GM15510 (cell line): ENCODE measurements around the gene GRM6.

ENCODE experiments used
- POLR2A ChIP-seq: IDR thresholded peaks from 3 replicates; pipeline ENCODE4 v1.6.1; 2011; ENCODE audit warnings: borderline replicate concordance; ENCODE audit not compliant: insufficient read length; ENCODE audit errors: extremely low read depth

Gene GRM6

DNA sequence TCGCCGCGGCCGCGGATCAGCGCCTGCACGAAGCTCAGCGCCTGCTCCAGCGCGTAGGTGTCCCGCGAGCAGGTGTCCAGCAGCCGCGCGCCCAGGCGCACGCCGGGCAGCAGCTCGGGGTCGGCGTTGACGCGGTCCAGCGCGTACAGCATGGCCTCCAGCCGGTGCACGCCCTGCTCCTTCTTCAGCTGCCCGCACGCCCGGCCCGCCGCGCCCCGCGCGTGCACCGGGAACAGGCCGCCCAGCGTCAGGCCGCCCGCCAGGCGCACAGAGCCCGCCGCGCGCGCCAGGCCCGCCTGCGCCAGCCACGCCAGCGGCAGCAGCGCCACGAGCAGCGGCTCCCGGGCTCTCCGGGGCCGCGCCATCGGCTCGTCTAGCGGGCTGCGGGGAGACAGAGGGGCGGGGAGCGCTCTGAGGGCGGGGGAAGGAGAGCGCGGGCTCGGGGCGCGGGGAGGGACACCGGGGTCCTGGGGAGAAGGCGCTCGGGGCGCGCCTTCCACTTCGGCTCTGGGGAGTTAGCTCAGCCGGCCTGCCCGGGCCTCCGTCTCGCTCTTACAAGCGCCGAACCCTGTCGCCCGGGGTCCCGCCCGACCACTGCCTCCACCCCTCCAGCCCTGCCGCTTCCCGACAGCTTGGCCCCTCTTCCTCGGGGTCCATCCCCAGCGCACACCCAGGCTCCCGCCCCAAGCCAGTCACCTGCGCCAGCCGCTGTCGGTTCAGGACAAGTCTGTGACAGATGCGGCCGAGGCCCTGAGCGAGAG lies at the start of gene GRM6:
Gene GRM6 (minus strand): TSS at position 741 of the 761 bp plus-strand sequence. CDS start 376 bp downstream, at position 365.
- no peak for TF ChIP-seq POLR2A

DNA sequence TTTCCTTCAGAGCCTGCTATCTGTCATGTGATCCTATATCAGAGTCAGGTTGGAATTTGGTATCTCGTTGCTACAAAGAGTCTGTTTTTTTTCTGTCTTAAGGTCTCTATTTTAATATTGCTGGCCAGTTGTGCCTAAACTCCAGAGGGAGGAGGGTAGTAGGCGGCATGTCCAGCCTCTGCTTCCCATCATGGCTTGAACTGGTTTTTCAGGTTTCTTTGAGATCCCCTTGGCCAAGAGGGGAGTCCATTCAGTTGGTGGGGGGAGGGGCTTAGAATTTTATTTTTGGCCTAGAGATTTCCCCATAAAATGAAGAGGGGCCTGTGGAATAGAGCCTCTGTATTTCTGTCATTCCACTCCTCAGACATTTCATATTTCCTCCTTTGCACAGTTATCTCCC lies 49.6 kb upstream of the GRM6 start:
- no peak for TF ChIP-seq POLR2A

DNA sequence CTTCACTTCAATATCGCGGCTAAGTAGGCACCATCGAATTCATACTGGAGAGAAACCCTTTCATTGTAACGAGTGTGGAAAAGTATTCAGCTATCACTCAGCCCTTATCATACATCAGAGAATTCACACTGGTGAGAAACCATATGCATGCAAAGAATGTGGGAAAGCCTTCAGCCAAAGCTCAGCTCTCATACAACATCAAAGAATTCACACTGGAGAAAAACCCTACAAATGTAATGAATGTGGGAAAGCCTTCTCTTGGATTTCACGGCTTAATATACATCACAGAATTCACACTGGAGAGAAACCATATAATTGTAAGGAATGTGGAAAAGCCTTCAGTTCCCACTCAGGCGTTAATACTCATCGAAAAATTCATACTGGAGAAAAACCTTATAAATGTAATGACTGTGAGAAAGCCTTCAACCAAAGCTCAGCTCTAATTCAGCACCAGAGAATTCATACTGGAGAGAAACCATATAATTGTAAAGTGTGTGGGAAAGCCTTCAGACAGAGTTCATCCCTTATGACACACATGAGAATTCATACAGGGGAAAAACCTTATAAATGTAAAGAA lies 38.0 kb upstream of the GRM6 start:
- TF ChIP-seq POLR2A, result no peak

DNA sequence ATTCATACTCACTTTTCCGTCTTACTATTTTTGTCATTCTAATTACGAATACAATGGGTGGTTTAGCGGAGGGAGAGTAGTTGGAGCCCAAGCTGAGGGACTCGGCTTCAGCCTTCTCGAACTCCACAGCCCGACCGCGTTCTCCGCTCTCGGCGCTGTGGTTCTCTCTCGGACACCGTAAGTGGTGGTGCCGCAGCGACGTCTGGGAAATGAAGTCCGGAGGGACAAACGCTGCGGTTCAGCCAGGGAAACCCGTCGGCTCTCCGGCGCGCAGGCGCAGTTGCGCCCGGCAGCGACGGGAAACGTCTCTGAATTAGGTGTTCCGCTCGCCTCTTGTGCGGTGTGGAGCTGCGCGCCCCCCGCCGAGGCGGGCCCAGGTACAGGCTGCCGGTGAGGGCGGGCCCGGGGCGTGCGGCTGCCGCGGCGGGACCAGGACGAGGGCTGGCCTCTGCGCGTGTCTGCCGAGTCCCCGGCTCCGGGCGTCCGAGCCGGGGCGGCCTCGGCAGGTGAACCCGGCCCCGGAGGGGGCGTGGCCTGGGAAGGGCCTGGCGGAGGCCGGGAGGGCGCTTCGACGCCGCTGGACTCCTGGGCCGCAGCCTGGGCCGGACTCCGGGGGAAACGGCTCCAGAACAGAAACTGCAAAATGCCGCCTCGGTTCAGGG lies 28.5 kb upstream of the GRM6 start, which contains the start of gene ZNF879:
Gene ZNF879 (plus strand): TSS at position 277 of the 662 bp plus-strand sequence. CDS start 1,201 bp downstream, outside the sequence.
- peak; percentile 19 for TF ChIP-seq POLR2A

DNA sequence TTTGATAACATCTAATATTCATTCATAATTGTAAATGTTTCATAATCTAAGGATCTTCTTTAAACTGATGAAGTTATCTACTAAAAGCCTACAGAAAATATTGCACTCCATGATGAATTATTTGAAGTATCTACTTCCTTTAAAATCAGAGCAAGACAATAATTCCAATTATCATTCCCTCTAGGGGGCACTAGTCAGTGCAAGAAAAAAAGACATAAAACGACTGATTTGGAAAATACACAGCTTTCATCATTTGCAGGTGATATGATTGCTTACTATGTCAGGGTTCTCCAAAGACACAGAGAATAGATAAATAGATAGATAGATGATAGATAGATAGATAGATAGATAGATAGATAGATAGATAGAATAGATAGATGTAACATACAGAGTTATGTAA lies 13.5 kb upstream of the GRM6 start:
- no peak for TF ChIP-seq POLR2A

DNA sequence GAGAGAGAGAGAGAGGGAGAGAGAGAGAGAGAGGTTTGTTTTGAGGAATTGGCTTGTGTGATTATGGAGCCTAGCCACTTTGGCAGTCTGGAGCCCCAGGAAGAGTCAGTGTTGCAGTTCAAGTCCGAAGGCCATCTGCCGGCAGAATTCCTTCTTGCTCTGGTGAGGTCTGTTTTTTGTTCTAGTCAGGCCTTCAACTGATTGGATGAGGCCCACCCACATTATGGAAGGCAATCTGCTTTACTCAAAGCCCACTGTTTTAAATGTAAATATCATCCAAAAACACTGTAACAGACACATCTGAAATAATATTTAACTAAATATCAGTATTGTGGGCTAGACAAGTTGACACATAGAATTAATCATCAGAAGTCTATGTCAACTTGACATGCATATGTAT lies 11.4 kb upstream of the GRM6 start:
- TF ChIP-seq POLR2A, result no peak

DNA sequence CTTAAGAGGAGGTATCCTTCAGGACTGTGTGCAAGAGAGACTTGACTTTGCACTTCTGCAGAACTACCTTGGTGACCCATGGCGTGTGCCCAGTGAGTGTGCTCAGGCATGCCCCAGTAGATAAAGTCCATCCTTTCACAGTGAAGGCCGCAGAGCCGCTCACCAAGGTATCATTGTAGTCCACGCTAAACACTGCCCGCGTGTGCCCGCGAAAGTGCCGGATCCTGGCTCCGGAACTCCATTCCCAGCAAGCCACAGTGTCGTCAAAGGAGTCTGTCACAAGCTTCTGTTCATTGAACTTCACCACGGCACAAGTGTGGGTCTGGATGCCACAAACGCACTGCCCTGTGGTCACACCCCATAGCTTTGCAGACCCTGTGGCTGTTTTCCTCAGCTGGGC lies 3.3 kb upstream of the GRM6 start:
- TF ChIP-seq POLR2A, result no peak

DNA sequence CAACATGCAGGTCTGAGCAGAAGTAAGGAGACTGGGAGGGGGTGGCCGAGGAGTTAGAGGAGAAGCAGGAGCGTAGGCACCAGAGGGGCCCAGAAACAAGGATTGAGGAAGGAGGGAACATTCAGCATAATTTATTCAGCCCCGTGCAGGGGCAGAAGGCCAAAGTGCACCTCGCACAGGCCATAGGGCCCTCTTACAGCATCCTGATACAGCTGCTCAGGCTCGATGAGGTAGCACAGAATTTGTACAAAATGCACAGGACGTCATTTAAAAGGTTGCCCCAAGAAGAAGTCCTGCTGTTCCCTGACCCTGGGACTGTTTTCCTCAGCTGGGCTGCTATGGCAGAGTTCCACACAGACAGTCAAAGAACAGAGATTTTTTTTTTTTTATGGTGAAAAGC lies 2.1 kb upstream of the GRM6 start:
- no peak for TF ChIP-seq POLR2A

DNA sequence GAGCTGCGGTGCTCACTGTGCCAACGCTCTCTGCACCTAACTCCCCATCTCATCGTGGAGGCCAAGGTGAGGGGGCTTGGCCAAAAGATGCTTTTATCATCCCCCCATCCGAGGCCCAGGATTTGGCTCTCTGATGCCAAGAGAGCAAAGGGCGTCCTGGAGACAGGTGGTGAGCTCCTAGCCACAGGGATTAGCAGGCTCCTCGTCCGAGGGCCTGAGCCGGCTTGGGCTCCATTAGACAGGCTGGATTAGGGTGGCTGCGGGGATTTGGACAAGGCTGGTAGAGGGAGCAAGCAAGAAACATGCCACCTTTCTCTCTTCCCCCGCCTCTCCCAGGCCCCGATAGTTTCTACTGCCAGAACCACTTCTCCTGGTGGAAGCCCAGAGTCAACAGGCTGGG lies 1.0 kb upstream of the GRM6 start:
- no peak for TF ChIP-seq POLR2A

DNA sequence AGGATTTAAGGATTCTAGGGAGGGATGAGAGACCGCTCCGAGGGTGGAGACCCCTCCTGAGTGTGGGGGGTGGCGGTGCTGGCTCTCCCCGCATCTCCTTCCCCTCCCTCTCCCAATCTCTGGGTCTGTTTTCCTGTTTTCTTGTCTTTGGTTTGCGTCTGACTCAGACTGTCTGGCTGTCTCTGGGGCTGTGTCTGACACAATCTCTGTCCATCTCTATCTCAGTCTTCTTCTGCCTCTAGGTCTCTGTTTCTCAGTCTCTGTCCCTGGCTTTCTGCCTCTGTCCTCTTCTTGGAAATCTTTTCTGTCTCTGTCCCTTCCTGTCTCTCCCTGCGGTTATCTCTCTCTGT lies 196 bp upstream of the GRM6 start:
- no peak for TF ChIP-seq POLR2A

DNA sequence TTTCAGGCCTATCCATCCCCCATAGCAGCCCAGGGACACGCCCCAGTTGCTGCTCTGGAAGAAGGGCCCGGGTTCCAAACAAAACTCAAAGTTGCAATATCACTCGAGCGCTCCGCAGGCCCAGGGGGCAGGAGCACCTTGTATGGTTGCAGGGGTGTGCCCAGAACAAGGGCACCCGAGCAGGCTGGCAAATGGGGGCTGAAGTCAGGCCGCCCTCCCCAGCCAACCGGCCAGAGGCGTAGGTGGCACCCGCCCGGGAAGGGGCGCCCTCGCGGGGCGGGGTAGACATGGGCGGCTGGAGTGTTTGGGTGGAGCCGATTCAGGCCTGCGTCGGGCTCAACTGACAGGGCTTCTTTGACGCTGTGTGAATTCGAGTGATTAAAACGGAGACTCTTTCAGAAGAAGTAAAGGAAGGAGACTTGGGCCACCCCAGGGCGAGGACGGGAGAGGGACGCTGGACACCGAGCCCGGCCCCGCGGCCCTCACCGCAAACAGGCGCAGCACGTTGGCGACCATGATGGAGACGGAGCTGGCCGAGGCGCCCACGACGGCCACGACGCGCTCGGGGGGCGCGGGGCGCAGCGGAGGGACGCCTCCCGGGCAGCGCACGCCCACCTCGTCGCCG lies 1.1 kb downstream of the GRM6 start:
- TF ChIP-seq POLR2A, result no peak

DNA sequence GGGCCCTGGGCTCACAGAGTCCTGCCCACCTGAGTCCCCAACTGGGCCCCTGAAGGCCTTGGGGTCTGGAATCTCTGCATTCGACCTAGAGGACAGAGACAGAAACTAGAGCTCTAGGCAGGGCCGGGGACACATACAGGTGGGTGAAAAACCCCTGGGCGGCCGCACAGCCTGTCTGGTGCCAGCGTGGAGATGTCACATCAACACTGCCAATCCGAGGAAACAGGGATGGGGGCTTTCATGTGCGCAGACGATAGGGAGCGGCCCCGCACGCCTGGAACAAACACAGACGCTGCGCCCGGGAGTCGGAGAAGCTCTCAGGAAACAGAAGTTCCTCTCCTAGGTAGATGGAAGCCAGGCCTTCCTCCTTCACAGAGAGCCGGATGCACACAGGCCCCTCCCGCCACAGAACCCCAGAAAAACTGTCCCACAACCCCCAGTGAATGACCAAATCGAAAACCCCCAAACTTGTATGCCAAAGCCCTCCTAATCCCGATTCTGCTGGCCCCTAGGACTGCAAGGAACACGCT lies 1.8 kb downstream of the GRM6 start:
- no peak for TF ChIP-seq POLR2A

DNA sequence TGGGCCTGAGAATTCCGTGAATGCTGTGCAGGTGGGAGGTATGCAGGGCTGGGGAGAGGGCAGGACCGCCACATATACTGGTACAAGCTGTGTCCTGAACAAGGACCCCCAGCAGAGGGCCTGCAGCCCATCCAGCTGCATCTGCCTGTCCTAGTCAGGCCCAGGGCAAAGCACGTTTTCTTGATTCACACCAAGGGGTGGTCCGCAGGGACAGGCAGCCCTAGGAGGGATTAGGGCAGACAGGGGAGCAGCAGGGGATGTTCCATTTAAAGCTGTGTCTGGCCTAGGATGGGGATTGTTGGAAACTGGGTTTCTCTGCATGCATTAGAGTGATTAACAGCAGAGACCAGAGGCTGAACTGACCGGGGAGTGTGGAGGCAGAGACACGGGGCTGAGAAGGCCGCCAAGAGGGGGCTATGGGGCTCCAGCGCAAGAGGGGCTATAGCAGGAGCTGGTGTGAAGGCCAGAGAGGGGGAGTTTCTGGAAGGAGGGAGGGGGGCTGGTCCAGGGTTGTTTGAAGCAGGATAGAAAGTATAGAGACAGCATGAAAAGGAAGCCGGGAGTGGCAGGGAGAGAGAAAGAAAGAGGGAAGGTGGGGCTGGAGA lies 2.7 kb downstream of the GRM6 start:
- TF ChIP-seq POLR2A, result no peak

DNA sequence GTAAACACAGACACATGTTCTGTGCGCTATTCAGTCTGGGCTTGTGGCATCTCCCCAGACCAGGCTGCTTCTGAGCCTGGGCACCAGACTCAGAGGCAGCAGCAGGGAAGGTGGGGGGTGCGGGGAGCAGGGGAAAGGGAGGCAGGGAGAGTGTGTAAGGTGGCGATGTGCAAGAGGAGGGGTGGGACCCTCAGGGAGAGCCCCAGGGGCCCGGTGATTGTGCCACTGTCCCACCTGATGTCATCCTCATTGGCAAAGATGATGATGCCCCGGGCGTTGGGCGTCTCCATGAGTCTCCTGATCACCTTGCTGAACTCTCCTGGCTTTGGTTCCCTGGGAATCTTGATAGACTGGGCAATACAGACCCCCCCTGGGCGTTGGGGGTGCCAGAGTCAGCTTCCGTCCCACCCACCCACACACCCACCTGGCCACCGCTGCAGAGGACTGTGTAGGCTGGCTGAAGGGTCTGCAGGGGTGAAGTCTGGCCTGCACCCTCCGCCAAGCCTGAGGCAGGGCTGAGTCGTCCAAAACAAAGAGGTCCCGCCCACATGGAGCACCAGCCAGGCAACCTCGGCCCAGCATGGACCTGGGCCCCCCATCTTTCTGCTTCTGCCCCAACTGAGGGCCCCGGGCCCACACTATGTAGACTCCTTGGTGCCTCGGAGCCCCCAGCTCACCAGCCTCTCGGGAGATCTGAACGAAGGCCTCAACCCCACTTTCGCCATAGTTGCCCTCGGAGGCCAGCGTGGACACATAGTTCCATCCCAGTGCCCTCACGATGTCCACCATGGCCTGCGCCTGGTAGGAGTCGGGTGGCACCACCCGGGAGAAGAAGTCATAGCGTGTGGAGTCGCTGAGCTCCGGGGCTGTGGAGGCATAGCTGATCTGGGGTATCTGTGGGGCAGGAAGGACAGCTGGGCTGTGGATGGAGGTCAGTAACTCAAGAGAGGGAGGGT lies 3.7 kb downstream of the GRM6 start:
- TF ChIP-seq POLR2A, result no peak

DNA sequence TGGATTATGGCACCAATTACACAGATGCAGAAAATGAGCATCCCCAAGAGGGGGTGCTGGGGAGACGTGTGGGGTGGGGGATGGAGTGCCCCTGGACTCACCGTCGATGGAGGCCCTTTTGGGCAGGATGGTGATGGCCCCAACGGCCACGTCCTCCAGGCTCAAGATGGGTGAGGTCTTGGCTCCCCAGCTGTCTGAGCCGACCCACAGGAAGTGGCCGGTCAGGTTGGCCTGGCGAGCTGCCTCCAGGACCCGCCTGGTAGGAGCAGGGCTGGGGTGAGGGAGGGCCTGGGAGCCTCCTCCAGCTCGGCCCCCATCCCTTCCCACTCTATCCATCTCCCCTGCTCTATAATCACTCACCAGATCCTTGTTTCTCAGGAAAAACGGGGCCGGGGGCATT lies 4.6 kb downstream of the GRM6 start:
- no peak for TF ChIP-seq POLR2A

DNA sequence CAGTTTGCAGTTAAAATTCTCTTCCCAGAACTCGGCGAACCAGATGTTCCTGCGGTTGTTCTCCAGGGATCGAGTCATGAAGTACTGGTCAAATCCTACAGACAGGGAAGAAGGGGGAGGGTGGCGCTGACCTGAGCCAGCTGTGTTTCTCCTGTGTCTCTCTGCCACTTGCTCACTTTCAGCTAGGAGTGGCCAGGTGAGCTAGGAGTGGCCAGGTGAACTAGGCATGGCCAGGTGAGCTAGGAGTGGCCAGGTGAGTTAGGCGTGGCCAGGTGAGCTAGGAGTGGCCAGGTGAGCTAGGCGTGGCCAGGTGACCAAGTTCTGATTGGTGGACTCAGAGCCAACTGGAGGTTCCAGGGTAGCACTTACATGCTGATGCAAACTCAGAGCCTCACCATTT lies 5.8 kb downstream of the GRM6 start:
- no peak for TF ChIP-seq POLR2A
